ENCODE data around the gene INAVA. TPM values are rescaled to one million over a fixed set of nuclear protein-coding genes. Genes with fewer than 3 reads are reported as not detected.

INAVA gene
- total and polyA plus RNA-seq, 2 experiments from 2014 or later: not detected

GRCh38 chr1:200889571-200889970 is 5.1 kb upstream of the INAVA start:
- no peak for TF ChIP-seq EZH2phosphoT487 (IDR thresholded peaks at IDR 0.05; ENCODE audit: insufficient read depth, low read depth)
- TF ChIP-seq EZH2 (IDR thresholded peaks at IDR 0.05; ENCODE audit: insufficient read depth, poor library complexity, severe bottlenecking): no peak
- no peak for DNase-seq
- no peak overlapping the region for H3K9ac ChIP-seq
- H3K9me3 ChIP-seq (ENCODE audit: low read depth): no peaks in the 10 kb centered on the region
- no peaks in the 10 kb centered on the region for H3K4me1 ChIP-seq (ENCODE audit: insufficient read depth)
- WGBS, 2 experiments (ENCODE audit: low coverage in 1 of 2, low lambda C conversion rate in 2 of 2, missing lambda C conversion rate in 2 of 2): 58 to 59% methylated on average over 2 of the region's 2 CpGs
- no peak overlapping the region for H2AFZ ChIP-seq
- H3K9me2 ChIP-seq (ENCODE audit: insufficient read depth): no peaks in the 10 kb centered on the region
- no peak overlapping the region for H3K27ac ChIP-seq
- in situ Hi-C loops (cut with MboI): no loop called here
- H4K20me1 ChIP-seq (ENCODE audit: insufficient read depth): no peaks in the 10 kb centered on the region
- no peaks in the 10 kb centered on the region for H3F3A ChIP-seq (ENCODE audit: insufficient read depth)
- no peak overlapping the region for H3K4me2 ChIP-seq (ENCODE audit: unreplicated experiment)
- H3K27me3 ChIP-seq (replicated peaks; ENCODE audit: insufficient read depth): peaks cover 48% of the 10 kb centered on the region
- H3K79me2 ChIP-seq (ENCODE audit: insufficient read depth): no peaks in the 10 kb centered on the region
- H3K36me3 ChIP-seq (ENCODE audit: low read depth): no peaks in the 10 kb centered on the region
- no peak overlapping the region for H3K4me3 ChIP-seq

GRCh38 chr1:200890027-200890426 is 4.7 kb upstream of the INAVA start:
- Histone ChIP-seq H3K4me1 (ENCODE audit: insufficient read depth) (no peaks in the 10 kb centered on the region), H3K9me3 (ENCODE audit: low read depth) (no peaks in the 10 kb centered on the region), H3K4me2 (ENCODE audit: unreplicated experiment) (no peak overlapping the region), H3F3A (ENCODE audit: insufficient read depth) (no peaks in the 10 kb centered on the region), H3K27ac (no peak overlapping the region), H3K9ac (no peak overlapping the region), H3K27me3 (replicated peaks; ENCODE audit: insufficient read depth) (peaks cover 48% of the 10 kb centered on the region), H4K20me1 (ENCODE audit: insufficient read depth) (no peaks in the 10 kb centered on the region), H2AFZ (no peak overlapping the region), H3K79me2 (ENCODE audit: insufficient read depth) (no peaks in the 10 kb centered on the region), H3K4me3 (no peak overlapping the region), H3K9me2 (ENCODE audit: insufficient read depth) (no peaks in the 10 kb centered on the region), H3K36me3 (ENCODE audit: low read depth) (no peaks in the 10 kb centered on the region)
- WGBS, 2 experiments (ENCODE audit: low coverage in 1 of 2, low lambda C conversion rate in 2 of 2, missing lambda C conversion rate in 2 of 2): 85 to 87% methylated on average over 15 of the region's 15 CpGs
- TF ChIP-seq EZH2 (IDR thresholded peaks at IDR 0.05; ENCODE audit: insufficient read depth, poor library complexity, severe bottlenecking) (no peak), EZH2phosphoT487 (IDR thresholded peaks at IDR 0.05; ENCODE audit: insufficient read depth, low read depth) (no peak)
- DNase-seq: no peak
- in situ Hi-C loops (cut with MboI): no loop called here

DNA sequence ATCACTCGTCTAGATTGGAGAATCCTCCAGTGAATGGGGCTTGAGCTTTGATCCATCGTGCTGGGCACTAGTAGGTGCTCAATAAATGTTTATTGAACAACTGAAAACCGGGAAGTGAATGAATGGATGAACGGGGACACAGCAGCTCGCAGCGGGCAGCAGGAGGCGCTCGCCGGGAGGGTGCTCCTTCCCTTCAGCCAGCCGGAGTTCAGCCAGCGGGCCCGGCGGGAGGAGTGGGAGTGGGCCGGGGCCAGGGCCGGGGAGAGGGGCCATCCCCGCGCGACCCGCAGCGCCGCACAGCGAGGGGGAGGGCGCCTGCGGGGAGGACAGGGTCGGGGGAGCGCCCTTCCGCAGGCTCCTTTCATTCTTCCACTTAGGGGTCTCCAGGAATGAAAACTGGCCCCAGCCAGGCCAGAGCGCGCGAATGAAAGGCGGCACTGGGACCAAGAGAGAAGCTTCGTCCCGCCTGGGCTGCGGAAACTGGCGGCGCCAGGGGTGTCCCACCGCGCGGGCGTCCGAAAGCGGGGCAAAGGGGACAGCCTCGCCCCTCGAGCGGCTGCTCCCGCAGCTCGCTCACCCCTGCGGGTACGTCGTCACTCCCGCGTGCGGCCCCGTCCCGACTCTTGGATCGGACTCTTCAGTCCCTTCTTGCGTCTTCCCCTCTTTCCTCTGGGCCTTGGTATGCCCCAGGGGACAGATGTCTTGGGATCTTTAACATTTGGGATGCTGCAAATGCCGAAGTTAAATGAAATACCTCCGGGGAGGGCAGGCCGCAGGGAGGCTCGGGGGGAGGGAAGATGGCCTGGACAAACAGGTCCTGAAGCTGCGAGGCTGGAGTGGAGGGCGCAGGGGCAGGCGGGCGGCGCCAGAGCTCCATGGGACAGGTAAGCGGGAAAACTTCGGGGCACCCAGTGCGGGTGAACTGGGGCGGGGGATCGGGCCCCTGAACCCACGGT is 3.6 kb upstream of the INAVA start:
- H3K36me3 ChIP-seq (ENCODE audit: low read depth): no peaks in the 10 kb centered on the region
- H3K9me2 ChIP-seq (ENCODE audit: insufficient read depth): no peaks in the 10 kb centered on the region
- peaks cover 48% of the 10 kb centered on the region for H3K27me3 ChIP-seq (replicated peaks; ENCODE audit: insufficient read depth)
- H4K20me1 ChIP-seq (ENCODE audit: insufficient read depth): no peaks in the 10 kb centered on the region
- H3F3A ChIP-seq (ENCODE audit: insufficient read depth): no peaks in the 10 kb centered on the region
- peak overlapping the region; percentile 72 for H3K4me3 ChIP-seq
- H3K79me2 ChIP-seq (ENCODE audit: insufficient read depth): no peaks in the 10 kb centered on the region
- no peak overlapping the region for H3K27ac ChIP-seq
- H2AFZ ChIP-seq: peak overlapping the region; percentile 90
- peak overlapping the region; percentile 72 for H3K9ac ChIP-seq
- H3K9me3 ChIP-seq (ENCODE audit: low read depth): no peaks in the 10 kb centered on the region
- 4 to 5% methylated on average over 53 to 71 of the region's 72 CpGs for WGBS, 2 experiments (ENCODE audit: low coverage in 1 of 2, low lambda C conversion rate in 2 of 2, missing lambda C conversion rate in 2 of 2)
- DNase-seq: peak; percentile 55
- no peaks in the 10 kb centered on the region for H3K4me1 ChIP-seq (ENCODE audit: insufficient read depth)
- in situ Hi-C loops (cut with MboI): no loop called here
- H3K4me2 ChIP-seq (ENCODE audit: unreplicated experiment): peak overlapping the region; percentile 85
- no peak for TF ChIP-seq EZH2phosphoT487 (IDR thresholded peaks at IDR 0.05; ENCODE audit: insufficient read depth, low read depth)
- peak; percentile 58 for TF ChIP-seq EZH2 (IDR thresholded peaks at IDR 0.05; ENCODE audit: insufficient read depth, poor library complexity, severe bottlenecking)

- 15 to 16% methylated on average over 8 of the region's 8 CpGs for WGBS, 2 experiments (ENCODE audit: low coverage in 1 of 2, low lambda C conversion rate in 2 of 2, missing lambda C conversion rate in 2 of 2)
- H3K27ac ChIP-seq: no peak overlapping the region
- H2AFZ ChIP-seq: 0 out of 2 replicates have a peak overlapping the region, but pooled peaks have one; percentile 90
- H3K9me2 ChIP-seq (ENCODE audit: insufficient read depth): no peaks in the 10 kb centered on the region
- H3F3A ChIP-seq (ENCODE audit: insufficient read depth): no peaks in the 10 kb centered on the region
- no peaks in the 10 kb centered on the region for H3K9me3 ChIP-seq (ENCODE audit: low read depth)
- DNase-seq: no peak
- in situ Hi-C loops (cut with MboI): no loop called here
- H3K4me3 ChIP-seq: peak overlapping the region; percentile 72; the same call in 1 of the 2 replicates
- no peaks in the 10 kb centered on the region for H3K36me3 ChIP-seq (ENCODE audit: low read depth)
- H3K27me3 ChIP-seq (replicated peaks; ENCODE audit: insufficient read depth): peaks cover 48% of the 10 kb centered on the region
- peak overlapping the region; percentile 85 for H3K4me2 ChIP-seq (ENCODE audit: unreplicated experiment)
- no peaks in the 10 kb centered on the region for H3K79me2 ChIP-seq (ENCODE audit: insufficient read depth)
- TF ChIP-seq EZH2phosphoT487 (IDR thresholded peaks at IDR 0.05; ENCODE audit: insufficient read depth, low read depth) (no peak), EZH2 (IDR thresholded peaks at IDR 0.05; ENCODE audit: insufficient read depth, poor library complexity, severe bottlenecking) (peak; percentile 4)
- H3K9ac ChIP-seq: no peak overlapping the region
- no peaks in the 10 kb centered on the region for H4K20me1 ChIP-seq (ENCODE audit: insufficient read depth)
- H3K4me1 ChIP-seq (ENCODE audit: insufficient read depth): no peaks in the 10 kb centered on the region
Observed at GRCh38 chr1:200891774-200892157, 2.9 kb upstream of the INAVA start.
